ENCODE measurements around the gene ANP32B. TPM values are rescaled to one million over a fixed set of nuclear protein-coding genes. Genes with fewer than 3 reads are reported as not detected.

Gene ANP32B
- total and polyA plus RNA-seq, 11 donors: 16.3 to 78.3 (median 57.8) TPM

DNA sequence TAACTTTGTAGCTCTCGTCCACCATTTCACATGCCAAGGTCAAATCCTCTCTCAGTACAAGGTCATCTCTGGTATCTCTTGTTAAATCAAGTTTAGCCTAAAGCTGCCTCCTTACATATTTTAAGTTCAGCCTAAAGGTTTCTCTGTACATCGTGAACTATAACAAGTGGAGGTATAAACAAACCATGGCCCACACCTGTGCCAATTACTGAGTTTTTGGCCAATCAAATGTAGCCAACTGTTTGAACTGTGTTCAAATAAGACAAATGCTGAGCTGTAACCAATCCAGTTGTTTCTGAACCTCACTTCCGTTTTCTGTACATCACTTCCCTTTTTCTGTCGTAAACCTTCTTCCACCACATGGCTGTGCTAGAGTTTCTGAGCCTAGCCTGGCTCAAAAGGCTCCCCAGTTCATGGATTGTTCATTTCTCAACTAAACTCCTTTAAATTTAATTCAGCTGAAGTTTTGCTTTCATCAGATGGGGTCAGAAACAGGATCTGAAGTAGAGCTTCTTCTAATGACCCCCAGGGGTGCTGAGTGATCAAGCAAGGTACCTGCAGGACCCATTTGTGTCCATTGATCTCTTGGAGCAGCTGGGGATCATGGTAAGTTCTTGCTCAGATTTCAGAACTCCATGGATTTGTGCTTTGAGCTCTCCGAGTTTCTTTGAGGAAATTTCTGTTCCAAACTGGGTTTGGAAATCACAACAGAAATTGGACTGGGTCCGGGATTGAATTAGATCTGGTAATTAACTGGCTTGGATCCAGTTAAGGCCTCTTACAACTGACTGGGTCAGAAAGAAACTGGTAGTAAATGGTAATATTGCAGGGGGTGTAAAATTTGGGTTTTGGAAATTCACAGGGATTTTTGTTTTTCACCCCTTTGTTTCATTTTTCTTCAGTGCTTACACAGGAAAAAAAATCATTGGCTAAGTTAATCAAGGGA, 62.4 kb downstream of the ANP32B start:
- H3K4me1 ChIP-seq: peaks cover 0 to 21% (median 0%) of the 10 kb centered on the region in 12 donors
- no peak for ATAC-seq
- no peak for TF ChIP-seq POLR2A (IDR thresholded peaks at IDR 0.05)
- TF ChIP-seq, protein P1, sequence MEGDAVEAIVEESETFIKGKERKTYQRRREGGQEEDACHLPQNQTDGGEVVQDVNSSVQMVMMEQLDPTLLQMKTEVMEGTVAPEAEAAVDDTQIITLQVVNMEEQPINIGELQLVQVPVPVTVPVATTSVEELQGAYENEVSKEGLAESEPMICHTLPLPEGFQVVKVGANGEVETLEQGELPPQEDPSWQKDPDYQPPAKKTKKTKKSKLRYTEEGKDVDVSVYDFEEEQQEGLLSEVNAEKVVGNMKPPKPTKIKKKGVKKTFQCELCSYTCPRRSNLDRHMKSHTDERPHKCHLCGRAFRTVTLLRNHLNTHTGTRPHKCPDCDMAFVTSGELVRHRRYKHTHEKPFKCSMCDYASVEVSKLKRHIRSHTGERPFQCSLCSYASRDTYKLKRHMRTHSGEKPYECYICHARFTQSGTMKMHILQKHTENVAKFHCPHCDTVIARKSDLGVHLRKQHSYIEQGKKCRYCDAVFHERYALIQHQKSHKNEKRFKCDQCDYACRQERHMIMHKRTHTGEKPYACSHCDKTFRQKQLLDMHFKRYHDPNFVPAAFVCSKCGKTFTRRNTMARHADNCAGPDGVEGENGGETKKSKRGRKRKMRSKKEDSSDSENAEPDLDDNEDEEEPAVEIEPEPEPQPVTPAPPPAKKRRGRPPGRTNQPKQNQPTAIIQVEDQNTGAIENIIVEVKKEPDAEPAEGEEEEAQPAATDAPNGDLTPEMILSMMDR (IDR thresholded peaks at IDR 0.05): no peak
- no peaks in the 10 kb centered on the region for H3K9me3 ChIP-seq
- H3K36me3 ChIP-seq: no peaks in the 10 kb centered on the region
- peak overlapping the region in 3 of 12 donors; percentile 14 to 49 (median 21) for H3K4me3 ChIP-seq
- intact Hi-C loops (cut with DNase I): no loop called here
- peak overlapping the region in 1 of 12 donors; percentile 64 for H3K27ac ChIP-seq
- H3K27me3 ChIP-seq: no peaks in the 10 kb centered on the region
- 67 to 79% (median 74%) methylated on average over 6 of the region's 6 CpGs for WGBS, 4 donors
- DNase-seq: no peak

DNA sequence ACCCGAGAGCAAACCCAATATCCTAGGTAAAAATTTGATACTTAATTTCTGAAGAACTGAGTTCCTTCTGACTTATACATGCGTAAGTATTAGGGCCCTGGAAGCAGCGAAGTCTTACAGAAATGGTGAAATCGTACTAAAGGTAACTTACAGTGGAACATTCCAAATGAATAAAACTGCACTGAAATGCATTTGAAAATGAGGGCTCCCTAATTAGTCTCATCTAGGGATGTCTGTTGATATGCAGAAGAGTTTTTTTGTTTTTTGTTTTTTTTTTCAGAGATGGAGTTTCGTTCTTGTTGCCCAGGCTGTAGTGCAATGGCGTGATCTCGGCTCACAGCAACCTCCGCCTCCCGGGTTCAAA, 63.0 kb downstream of the ANP32B start:
- DNase-seq (no peak), ATAC-seq (no peak)
- intact Hi-C loops (cut with DNase I): no loop called here
- no peaks in the 10 kb centered on the region for H3K27me3 ChIP-seq
- peak overlapping the region in 1 of 12 donors; percentile 49 for H3K4me3 ChIP-seq
- H3K4me1 ChIP-seq: peaks cover 0 to 21% (median 0%) of the 10 kb centered on the region in 12 donors
- TF ChIP-seq POLR2A (IDR thresholded peaks at IDR 0.05): no peak
- TF ChIP-seq, protein P1 (IDR thresholded peaks at IDR 0.05): no peak
- no peak overlapping the region for H3K27ac ChIP-seq
- no peaks in the 10 kb centered on the region for H3K9me3 ChIP-seq
- no peaks in the 10 kb centered on the region for H3K36me3 ChIP-seq
- WGBS, 4 donors: 93 to 96% (median 95%) methylated on average over 9 of the region's 9 CpGs

DNA sequence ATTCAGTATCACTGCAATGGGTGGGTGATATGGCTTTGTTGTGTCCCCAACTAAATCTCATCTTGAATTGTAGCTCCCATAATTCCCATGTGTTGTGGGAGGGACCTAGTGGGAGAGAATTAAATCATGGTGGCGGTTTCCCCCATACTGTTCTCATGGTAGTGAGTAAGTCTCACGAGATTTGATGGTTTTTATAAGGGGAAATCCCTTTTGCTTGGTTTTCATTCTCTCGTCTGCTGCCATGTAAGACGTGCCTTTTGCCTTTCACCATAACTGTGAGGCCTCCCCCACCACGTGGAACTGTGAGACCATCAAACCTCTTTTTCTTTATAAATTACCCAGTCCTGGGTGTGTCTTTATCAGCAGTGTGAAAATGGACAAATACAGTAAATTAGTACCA, 63.9 kb downstream of the ANP32B start:
- Histone ChIP-seq H3K27me3 (no peaks in the 10 kb centered on the region), H3K27ac (no peak overlapping the region), H3K36me3 (no peaks in the 10 kb centered on the region), H3K9me3 (no peaks in the 10 kb centered on the region), H3K4me1 (peaks cover 0 to 21% (median 0%) of the 10 kb centered on the region in 12 donors), H3K4me3 (no peak overlapping the region)
- whole genome bisulfite sequencing, 4 donors: 86 to 90% (median 88%) methylated on average over 5 of the region's 5 CpGs
- DNase-seq (no peak), ATAC-seq (no peak)
- intact Hi-C loops (cut with DNase I): no loop called here
- TF ChIP-seq, protein P1 (IDR thresholded peaks at IDR 0.05): no peak
- no peak for TF ChIP-seq POLR2A (IDR thresholded peaks at IDR 0.05)

DNA sequence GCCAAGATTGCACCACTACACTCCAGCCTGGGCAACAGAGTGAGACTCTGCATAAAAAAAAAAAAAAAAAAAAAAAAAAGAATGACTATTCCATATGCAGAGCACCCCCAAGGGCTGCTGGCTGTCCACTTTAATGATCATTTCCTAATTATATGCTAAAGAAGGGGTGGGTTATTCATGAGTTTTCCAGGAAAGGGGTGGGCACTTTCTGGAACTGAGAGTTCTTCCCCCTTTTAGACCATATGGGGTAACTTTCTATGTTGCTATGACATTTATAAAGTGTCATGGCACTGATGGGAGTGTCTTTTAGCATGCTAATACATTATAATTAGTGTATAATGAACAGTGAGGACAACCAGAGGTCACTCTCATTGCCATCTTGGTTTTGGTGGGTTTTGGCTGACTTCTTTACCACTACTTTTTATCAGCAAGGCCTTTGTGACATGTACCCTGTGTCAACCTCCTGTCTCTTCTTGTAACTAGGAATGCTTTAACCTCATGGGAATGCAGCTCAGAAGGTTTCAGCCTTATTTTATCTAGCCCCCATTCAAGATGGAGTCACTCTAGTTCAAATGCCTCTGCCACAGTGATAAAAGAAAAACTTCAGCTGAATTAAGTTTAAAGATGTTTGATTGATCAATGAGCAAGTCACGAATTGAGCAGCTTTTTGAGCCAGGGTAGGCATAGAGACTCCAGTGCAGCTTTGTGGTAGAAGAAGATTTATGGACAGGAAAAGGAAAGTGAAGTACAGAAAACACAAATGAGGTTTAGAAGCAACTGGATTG, 66.3 kb downstream of the ANP32B start:
- no peaks in the 10 kb centered on the region for H3K9me3 ChIP-seq
- ATAC-seq: no peak
- no peak for TF ChIP-seq POLR2A (IDR thresholded peaks at IDR 0.05)
- TF ChIP-seq, protein P1 (IDR thresholded peaks at IDR 0.05): no peak
- no peak overlapping the region for H3K4me3 ChIP-seq
- H3K27me3 ChIP-seq: no peaks in the 10 kb centered on the region
- WGBS, 4 donors: 75 to 88% (median 83%) methylated on average over 1 of the region's 1 CpG
- H3K4me1 ChIP-seq: peaks cover 0 to 21% (median 0%) of the 10 kb centered on the region in 12 donors
- H3K27ac ChIP-seq: no peak overlapping the region
- intact Hi-C loops (cut with DNase I): no loop called here
- no peak for DNase-seq
- no peaks in the 10 kb centered on the region for H3K36me3 ChIP-seq

Measured in heart left ventricle (tissue), 16 donors.